Activated CD4-positive, alpha-beta T cell treated with anti-CD3 and anti-CD28 coated beads, Interleukin-2, amount 50 U/mL, for 48 hours (primary cell): ENCODE data around the gene LGR6.
"Not testable (repeated sequence)": the region's sequence is repeated elsewhere in the genome, so short reads cannot be mapped to it uniquely, and the experiment has no call there.

Experiments
- DNase-seq, 2 experiments: peaks; one replicate each; pipeline ENCODE4 v3.0.0-alpha.2; 2020

The LGR6 gene

GRCh38 chr1:202349206-202349928, 155.8 kb downstream of the LGR6 start:
- peak in 1 of 2 experiments; percentile 5 for DNase-seq

- no peak for DNase-seq
These were observed 158.1 kb downstream of the LGR6 start for GRCh38 chr1:202351725-202352124.

GRCh38 chr1:202352583-202353197, 159.1 kb downstream of the LGR6 start:
- not testable (repeated sequence) for DNase-seq

- no peak for DNase-seq
These were observed 162.4 kb downstream of the LGR6 start for GRCh38 chr1:202355944-202356553.

- DNase-seq = no peak
These were observed 163.9 kb downstream of the LGR6 start for GRCh38 chr1:202357506-202357905.

- no peak for DNase-seq
These were observed 167.6 kb downstream of the LGR6 start for GRCh38 chr1:202361224-202361623.

- DNase-seq = no peak
These were observed 168.1 kb downstream of the LGR6 start for GRCh38 chr1:202361701-202362100.

GRCh38 chr1:202362212-202362611, 168.6 kb downstream of the LGR6 start:
- DNase-seq = no peak

GRCh38 chr1:202365092-202365815, 171.7 kb downstream of the LGR6 start:
- no peak for DNase-seq

- DNase-seq = no peak
These were observed 173.7 kb downstream of the LGR6 start for GRCh38 chr1:202367271-202367670.
